HG03066 (cell line): ENCODE measurements around the gene PTPRG.
"Not testable (repeated sequence)": the region's sequence is repeated elsewhere in the genome, so short reads cannot be mapped to it uniquely, and the experiment has no call there.

Experiments used
- ATAC-seq: cut with Tn5 transposase; IDR thresholded peaks from one replicate; pipeline ENCODE4 v1.9.1; 2021; ENCODE audit warnings: low read depth; ENCODE audit not compliant: unreplicated experiment

Gene PTPRG

DNA sequence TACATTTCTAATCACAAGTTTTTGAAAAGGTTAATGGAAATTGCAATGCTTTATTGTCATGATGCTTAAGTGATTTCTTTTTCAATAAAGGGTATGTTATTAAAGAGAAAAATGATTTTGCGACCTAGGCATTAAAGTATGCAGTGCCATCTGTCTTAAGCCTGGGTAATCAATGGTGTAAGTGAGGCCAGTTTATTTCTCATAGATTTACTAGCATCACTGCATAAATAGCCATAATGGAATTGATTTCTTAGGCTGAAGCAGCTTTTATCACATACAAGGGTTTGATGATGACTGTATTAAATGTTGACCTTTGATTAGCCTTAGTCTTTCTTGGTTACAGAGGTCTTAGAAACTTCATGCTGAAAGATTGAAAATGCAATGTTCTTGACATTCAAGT is 464.5 kb downstream of the PTPRG start:
- ATAC-seq, result no peak

DNA sequence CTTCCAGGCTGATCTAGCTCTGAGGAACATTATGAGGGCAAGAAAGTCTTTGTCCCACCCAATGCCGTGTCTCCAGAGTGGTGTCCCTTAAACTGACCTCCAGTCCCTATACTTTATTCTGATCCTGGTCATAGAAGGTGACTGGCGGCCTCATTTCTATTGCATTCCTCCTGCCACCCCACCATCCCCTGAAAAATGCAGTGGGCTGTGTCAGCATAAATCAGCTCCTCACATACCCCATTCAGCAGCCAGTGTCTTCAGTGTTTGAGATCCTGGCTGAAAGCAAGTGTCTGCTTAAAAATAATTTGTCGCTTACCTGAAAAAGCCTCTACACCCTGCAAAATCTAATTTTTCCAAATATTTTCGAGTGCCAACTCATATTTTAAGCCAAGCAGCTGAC is 465.9 kb downstream of the PTPRG start:
- ATAC-seq, result no peak

DNA sequence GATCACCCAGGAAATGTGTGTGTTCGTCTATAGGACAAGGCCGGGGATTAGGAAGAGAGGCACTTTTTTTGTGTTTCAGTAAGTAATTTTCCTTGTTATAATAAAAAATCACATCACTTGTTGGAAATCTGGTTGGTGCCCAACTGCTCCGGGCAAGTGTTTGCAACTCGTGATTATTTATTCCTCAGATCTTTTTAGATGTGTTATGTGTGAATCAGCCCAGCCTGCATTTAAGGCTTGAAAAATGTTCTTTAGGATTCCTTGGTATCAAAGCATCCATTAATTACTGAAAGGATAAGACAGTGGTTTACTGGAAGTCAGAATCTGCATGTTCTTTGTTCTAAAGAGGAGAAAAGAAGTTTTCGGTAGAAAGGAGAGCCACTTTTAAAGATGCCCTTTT is 466.4 kb downstream of the PTPRG start:
- ATAC-seq, result no peak

DNA sequence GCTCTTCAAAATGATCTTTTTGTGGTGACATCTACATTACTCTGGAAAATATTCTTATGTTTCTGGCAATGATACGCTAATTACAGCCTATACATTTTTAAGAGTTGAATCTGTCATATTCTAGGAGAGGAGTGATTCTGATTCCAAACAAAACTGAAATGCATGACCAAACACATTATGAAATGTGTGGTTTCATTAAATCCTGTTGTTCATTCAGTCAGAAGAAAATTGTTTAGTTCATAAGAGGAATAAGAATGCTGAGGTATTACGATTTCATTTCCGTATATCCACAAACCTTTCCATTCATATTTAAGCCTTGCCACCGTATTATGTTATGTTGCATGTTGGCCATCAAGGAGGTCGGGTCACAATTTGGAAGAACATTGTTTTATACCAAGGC is 466.9 kb downstream of the PTPRG start:
- no peak for ATAC-seq

DNA sequence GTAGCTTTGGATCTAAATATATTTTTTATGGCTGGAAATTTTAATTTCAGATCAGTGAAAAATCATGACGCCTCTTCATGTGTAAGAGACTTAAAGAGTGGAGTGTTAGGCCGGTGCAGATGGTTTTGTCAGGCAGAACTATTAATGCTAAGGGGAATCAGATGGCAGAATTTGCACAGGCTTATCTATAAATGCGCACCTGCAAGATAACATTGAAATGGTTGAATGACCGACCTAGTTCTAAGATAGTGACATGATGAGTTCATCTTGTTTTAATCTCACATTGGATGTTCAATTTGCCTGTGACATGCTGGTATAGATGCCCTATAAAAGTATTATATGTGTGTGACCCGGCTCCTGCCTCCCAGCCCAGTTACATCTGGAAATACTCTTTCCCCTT is 471.4 kb downstream of the PTPRG start:
- ATAC-seq, result no peak

DNA sequence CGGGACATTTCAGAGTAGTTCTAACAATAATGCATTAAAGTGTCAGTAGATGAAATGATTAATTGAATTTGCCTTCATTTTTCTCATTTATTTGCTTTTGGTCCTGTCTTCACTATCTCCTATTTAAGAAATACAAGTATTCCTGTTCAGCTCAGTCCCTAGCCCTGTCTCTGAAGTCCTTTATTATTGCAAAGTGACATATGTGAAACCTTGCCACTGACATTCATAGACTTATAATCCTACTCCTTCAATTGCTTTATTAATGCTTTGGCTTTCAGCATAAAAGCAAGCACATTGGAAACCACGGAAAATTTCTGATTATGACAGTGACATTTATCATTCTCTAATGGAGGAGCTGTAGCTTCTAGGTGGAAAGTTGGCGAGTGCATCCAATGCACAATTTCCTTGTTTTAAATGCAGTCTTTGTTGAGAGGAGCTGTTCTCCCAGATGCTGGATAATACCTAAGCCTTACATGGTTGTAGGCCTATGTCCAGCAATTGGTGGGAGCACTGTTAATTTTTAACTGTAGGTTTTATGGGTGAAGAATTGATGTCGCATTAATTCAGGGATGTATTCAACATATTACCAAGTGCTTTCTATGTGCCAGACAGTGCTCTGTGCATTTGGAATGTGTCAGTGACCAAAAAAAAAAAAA is 474.2 kb downstream of the PTPRG start:
- no peak for ATAC-seq

DNA sequence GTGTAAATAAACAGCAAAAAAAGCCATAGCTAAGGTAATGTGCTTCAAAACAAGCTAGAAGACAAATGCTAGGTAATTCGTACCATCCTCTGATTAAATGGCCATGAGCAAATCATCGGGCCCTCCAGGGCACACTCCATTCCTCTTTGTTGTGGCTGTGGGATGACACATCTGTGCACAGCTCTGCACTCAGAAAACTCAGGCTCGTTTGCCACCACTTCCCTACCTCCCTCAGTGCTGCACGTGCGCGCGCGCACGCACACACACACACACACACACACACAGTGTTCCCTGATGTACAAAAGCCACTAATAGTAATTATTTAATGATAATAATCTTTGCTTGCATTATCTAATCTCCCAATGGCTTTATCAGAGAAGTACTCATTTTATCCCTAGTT is 475.4 kb downstream of the PTPRG start:
- no peak for ATAC-seq

DNA sequence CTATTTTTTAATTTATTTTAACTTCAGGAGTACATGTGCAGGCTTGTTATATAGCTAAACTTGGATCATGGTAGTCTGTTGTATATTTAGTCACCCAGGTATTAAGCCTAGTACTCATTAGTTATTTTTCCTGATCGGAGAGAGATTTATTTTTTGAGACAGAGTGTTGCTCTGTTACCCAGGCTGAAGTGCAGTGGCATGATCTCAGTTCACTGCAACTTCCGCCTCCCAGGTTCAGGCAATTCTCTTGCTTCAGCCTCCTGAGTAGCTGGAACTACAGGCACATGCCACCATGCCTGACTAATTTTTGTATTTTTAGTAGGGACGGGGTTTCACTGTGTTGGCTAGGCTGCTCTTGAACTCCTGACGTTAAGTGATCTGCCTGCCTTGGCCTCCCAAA is 477.4 kb downstream of the PTPRG start:
- ATAC-seq, result not testable (repeated sequence)

DNA sequence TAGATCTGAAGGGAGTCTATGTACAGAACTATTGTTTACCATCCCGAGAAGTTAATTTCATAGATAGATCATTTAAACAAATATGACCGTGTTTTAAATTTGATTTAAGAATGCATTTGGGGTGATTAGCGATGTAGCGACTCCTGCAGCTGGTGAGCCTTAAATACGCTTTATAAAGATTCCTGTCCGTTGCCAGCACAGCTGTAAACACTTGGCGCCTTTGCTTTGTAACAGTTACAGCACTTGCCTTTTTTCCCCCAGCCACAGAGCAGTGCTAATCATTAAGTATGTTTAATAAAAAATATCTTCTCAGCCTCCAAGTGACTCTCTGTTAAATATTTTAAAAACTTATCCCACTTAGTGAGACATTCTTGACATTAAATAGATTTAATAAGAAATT is 478.2 kb downstream of the PTPRG start:
- ATAC-seq, result no peak

DNA sequence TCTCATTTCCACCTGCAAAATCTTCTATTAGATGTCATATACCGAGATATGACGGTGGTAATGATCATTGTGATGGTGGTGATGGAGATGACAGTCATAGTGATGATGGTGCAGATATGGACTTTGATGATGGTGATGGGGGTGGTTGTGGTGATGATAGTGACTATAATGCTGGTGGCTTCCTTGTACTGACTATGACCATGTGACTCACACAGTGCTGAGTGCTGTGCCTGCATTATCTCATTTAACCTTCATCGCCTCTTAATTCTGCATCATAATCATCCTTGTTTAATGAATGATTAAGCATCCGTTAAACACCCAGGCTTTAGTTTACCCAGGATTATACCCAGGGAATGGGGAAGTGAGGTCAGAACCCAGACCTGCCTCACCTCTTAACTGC is 480.3 kb downstream of the PTPRG start:
- no peak for ATAC-seq

DNA sequence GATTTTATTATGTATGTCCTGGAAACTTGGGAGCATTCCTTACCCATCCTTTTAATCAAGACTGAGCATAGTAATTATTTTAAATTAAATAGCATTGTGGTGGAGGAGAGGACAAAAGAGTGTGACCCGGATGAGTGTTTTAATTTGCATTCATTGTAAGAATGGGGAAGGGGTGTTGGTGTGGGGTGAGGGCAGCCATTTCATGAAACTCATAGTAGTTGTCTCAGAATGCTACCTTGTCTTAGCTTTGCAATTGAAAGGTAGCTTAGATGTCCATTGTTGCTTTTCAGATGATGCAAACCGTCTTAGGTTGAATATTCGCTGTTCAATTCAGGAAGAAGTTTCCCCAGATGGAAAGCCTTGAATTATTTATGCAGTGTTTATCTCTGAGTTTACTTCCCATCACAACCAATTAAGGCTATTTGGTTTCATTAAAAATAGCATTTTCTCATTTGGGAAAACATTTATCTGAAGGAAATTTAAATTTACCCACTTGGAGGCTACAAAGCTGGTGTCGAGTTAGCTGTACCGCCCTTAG is 483.6 kb downstream of the PTPRG start:
- no peak for ATAC-seq

DNA sequence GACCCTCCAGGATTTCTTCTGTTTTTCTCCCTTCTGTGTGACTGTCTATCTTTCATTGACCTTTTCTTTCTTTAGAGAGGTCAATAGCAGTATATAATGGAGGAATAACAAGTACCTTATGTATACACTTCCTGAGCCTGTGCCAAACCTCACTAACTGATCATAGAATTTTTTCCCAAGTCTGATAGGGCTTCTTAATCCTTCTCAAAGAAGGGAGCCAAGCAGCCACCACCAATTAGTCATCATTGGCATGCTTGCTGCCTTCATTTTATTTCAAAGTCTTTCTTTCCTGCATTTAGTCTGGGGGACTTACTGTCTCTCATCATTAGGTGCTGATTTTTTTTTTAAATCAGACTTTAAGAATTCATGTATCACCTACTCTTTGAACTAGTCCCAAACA is 485.0 kb downstream of the PTPRG start:
- ATAC-seq, result no peak

DNA sequence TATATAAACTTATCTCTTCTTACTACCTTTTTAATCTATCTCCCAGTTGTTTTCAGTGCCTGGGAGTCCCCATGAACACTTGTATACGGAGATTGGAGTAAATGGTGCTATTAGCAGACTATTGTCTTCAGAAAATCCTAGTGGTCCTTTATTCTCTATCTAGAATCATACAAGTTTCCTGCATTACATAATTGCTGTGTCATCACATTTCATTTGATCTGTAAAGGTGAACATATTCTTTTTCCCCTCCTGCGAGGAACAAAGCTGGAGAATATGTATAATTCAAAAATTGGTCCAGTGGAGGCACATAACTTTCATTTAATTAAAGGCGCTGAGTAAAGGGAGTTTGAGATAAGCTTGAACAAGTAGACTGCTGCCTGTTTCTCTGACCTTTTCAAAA is 487.2 kb downstream of the PTPRG start:
- no peak for ATAC-seq

DNA sequence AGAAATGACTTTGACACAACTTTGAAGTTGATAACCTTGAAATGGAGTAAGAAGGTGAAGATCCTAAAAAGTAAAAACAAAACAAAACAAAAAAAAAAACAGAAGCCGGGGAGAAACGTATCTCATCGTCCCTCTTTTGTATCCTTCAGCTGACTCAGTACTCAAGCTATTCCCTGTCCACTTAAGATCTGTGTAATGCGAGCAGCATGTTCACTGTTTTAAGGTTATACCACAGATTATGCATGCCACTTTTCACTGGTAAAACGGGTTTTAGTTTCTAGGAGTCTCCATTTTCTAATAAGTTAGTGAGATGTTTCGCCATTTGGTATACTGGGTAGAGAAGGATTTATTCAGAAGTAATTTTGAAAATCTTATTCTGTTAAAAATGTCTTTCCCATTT is 487.7 kb downstream of the PTPRG start:
- ATAC-seq, result no peak

DNA sequence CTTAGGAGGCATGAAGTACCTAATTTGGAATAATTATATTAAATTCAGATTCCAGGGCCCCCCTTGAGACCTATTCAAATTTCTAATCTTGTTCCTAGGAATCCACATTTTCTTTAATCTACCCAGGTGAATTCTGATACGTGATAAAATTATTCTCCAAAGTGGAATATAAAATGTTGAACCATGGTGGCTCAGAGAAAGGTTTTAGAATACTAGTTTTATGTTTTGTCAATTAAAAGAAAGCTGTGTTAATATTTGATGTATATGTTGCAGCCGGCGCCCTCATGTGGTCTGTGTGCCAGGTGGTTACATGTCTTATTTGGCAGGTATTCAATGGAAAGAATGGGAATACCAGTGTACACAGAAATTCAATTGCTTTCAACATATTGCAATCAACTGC is 490.1 kb downstream of the PTPRG start:
- no peak for ATAC-seq

DNA sequence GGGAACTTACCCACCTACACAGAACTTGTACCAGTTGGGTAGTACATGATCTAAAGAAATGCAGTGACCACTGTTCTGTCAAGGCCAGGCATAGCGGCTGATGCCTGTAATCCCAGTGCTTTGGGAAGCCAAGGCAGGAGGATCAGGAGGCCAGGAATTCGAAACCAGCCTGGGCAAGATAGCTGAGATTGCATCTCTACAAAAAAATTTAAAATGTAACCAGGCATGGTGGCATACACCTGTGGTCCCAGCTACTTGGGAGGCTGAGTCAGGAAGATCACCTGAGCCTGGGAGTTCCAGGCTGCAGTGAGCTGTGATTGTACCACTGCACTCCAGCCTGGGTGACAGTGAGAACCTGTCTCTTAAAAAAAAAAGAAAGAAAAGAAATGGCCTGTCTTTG is 491.0 kb downstream of the PTPRG start:
- ATAC-seq, result no peak

DNA sequence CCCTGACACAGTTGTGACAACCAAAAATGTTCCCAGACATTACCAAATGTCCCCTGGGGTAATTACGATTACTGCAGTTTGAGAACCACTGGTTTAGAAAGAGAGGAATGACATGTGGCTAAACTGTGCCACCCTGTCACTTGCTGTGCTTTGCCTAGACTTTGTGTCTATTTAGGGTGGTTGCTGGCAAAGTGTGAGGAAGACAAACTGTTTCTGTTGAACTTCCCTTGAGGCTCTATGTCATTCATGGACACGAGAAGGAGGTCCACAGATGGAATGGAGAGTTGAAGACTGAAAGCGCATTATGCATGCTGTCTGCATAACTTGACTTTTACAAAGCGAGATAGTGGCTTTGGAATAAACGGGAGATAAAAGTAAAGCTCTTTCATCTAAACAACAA is 495.3 kb downstream of the PTPRG start:
- no peak for ATAC-seq

DNA sequence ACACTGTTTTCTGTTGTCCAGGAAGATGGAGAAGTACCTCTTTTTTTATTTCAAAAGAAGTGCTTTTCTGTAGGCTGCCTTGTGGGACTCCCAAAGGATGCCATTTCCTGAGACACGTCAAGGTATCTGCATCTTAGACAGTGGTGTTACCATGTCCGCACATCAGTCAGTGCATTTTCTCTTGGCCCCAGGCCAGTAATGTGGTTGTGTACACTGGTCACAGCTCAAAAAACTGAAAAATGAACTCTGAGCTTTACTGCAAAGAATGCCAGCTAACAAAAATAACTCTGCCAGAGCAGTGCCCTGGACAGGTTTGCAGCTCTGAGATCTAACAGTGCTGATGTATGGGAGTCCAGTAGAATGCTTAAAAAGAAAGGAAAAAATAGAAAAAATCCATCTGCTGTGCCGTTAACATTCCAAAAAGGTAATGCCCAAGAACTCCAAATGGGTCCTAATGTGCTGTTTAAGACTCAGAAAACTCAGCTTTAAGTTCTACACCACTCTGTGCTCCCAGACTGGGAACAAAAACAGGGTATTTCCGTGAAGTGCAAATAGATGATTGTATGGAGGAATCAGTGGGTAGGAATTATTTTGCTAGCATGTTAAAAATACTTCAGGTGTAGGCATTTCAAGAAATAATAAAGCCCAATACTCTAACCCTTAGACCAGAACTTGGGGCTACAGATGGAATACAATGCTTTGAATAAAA is 496.1 kb downstream of the PTPRG start:
- ATAC-seq, result no peak

DNA sequence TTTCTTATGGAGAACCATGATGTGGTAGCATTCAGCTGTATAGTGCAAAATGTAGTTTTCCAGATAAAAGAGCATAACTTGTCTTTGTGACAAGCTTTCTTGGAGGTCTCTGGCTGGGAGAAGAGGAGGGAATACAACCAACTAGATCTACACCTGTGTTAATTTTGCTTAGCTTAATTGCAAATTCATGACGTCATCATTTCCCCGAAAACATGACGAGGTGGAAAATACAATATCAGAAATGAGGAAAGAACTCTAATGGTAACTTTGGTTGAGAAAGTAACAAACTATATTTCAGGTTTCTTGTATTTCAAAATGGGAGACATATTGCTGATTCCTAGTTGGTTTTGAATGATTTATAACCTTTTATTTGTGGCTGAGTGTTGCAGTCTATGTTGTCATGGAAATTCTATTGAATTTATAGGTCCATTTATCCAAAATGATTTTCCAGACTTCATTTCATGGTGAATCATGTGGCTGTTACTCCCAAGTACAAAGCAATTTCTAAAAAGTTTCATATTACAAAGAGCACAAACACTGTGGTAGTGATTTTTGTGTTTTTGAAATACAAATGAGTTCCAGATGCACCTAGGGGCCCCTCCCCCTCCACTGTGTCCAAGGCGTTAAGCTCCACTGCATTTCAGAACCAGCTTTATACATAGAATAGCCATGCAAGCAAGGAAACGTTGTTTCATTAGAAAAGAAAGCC is 504.8 kb downstream of the PTPRG start:
- ATAC-seq, result no peak

DNA sequence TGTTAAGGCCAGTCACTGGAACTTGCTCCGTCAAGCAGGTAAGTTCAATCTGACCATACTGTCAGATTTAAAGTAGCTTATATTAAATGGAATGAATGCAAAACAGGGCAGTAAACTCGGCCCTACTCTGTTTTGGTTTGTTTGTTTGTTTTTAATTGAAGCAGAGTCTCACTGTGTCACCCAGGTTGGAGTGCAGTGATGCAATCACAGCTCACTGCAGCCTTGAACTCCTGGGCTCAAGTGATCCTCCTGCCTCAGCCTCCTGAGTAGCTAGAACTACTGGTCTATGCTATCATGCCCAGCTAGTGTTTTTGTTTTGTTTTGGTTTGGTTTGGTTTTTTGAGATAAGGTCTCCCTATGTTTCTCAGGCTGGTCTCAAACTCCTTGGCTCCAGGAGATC is 507.0 kb downstream of the PTPRG start:
- ATAC-seq, result no peak

DNA sequence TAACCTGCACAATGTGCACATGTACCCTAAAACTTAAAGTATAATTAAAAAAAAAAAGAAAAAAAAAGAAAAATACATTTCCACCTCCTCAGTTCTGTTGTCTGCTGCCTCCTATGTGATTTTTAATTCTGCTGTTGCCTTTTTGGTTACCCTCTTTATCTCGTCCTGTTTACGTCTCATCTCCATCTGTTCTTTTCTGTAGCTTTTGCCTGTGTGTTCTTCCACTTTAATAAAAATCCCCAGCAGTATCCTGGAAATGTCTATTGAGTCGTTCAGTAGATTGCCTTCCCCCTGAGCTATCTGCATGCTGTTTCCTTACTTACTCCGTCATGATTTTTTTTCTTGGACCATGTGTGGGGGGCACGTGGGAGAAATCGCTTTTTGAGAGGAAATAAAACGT is 509.5 kb downstream of the PTPRG start:
- ATAC-seq, result no peak

DNA sequence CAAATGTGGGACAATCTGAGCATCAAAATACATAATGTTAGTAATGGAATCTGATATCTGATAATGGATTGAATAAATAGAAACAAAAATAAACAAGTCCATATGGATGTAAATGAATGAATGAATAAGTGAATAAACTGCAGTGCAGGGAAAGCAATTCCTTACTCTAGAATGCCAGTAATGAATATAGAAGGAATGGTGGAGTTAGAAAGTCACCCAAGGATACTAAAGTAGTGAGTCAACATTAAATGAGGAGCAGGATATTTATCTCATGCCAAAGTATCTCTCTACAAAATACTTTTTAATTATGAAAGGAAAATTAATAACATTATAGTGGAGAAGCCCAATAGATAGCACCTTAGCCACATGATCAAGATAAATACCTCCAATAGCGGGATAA is 511.7 kb downstream of the PTPRG start:
- ATAC-seq, result no peak
